Neuronal stem cell (in vitro differentiated cells): ENCODE results near the gene RNF113B.

Experiments used
- DNase-seq: peaks from one replicate; pipeline ENCODE4 v3.0.0-alpha.2; 2013; ENCODE audit warnings: low spot score
- H2AFZ ChIP-seq: one replicate; pipeline ENCODE4 v1.6.1; 2013; ENCODE audit warnings: mild to moderate bottlenecking, low read length, inconsistent platforms
- H2AK5ac ChIP-seq: 2 replicates; pipeline ENCODE4 v1.6.1; 2013; ENCODE audit warnings: low read depth, mild to moderate bottlenecking, inconsistent platforms, low read length, moderate library complexity, mixed read lengths
- H2BK120ac ChIP-seq: 2 replicates; pipeline ENCODE4 v1.6.1; 2013; ENCODE audit warnings: low read depth, mild to moderate bottlenecking, inconsistent platforms, low read length, moderate library complexity, mixed read lengths
- H2BK12ac ChIP-seq: one replicate; pipeline ENCODE4 v1.6.1; 2013; ENCODE audit warnings: low read length, inconsistent platforms
- H2BK15ac ChIP-seq: 2 replicates; pipeline ENCODE4 v1.6.1; 2013; ENCODE audit warnings: mild to moderate bottlenecking, low read length, inconsistent platforms, mixed read lengths
- H2BK5ac ChIP-seq: one replicate; pipeline ENCODE4 v1.6.1; 2013; ENCODE audit warnings: inconsistent platforms, mild to moderate bottlenecking, low read length, moderate library complexity
- H3K14ac ChIP-seq: one replicate; pipeline ENCODE4 v1.6.1; 2013; ENCODE audit warnings: low read length, inconsistent platforms
- H3K18ac ChIP-seq: 2 replicates; pipeline ENCODE4 v1.6.1; 2013; ENCODE audit warnings: low read length, inconsistent platforms
- H3K23ac ChIP-seq: 2 replicates; pipeline ENCODE4 v1.6.1; 2013; ENCODE audit warnings: low read depth, mild to moderate bottlenecking, mixed read lengths, low read length, inconsistent platforms; ENCODE audit not compliant: poor library complexity
- H3K27ac ChIP-seq: replicated peaks from 3 replicates; pipeline ENCODE4 v1.5.1; 2013; ENCODE audit warnings: low read length, inconsistent platforms
- H3K27me3 ChIP-seq, 3 experiments: 2 replicates each; pipeline ENCODE4 v1.6.1; 2013; ENCODE audit warnings: low read length in 3 of 3, mild to moderate bottlenecking in 2 of 3, inconsistent platforms in 1 of 3, low read depth in 1 of 3, mixed read lengths in 1 of 3, moderate library complexity in 1 of 3; ENCODE audit not compliant: control insufficient read depth in 3 of 3, insufficient read depth in 3 of 3
- H3K36me3 ChIP-seq, 2 donors: replicated peaks in 1 of 2; 2 replicates each; pipeline ENCODE4 v1.6.1; 2013; ENCODE audit warnings: low read length in 2 of 2; ENCODE audit not compliant: control insufficient read depth in 2 of 2, insufficient read depth in 2 of 2
- H3K4ac ChIP-seq: 2 replicates; pipeline ENCODE4 v1.6.1; 2013; ENCODE audit warnings: inconsistent platforms, mild to moderate bottlenecking, low read length, moderate library complexity
- H3K4me1 ChIP-seq, 2 donors: 1 replicate in 1 of 2; 2 replicates in 1 of 2; pipeline ENCODE4 v1.6.1; 2013; ENCODE audit warnings: low read length in 2 of 2, low read depth in 1 of 2; ENCODE audit not compliant: control insufficient read depth in 2 of 2, insufficient read depth in 1 of 2
- H3K4me2 ChIP-seq: one replicate; pipeline ENCODE4 v1.6.1; 2013; ENCODE audit warnings: mild to moderate bottlenecking, low read length, inconsistent platforms; ENCODE audit not compliant: insufficient read depth, poor library complexity, severe bottlenecking
- H3K4me3 ChIP-seq, 2 donors: 2 replicates each; pipeline ENCODE4 v1.5.1; 2013; ENCODE audit warnings: low read length in 2 of 2, mild to moderate bottlenecking in 2 of 2, inconsistent platforms in 1 of 2, moderate library complexity in 1 of 2
- H3K79me1 ChIP-seq: one replicate; pipeline ENCODE4 v1.6.1; 2013; ENCODE audit warnings: low read depth, mild to moderate bottlenecking, inconsistent platforms, low read length, moderate library complexity
- H3K9ac ChIP-seq: one replicate; pipeline ENCODE4 v1.6.1; 2013; ENCODE audit warnings: mild to moderate bottlenecking, low read depth, low read length, inconsistent platforms; ENCODE audit not compliant: poor library complexity
- H3K9me3 ChIP-seq, 2 donors: replicated peaks in 1 of 2; 2 replicates each; pipeline versions ENCODE3 to v1.6.1; 2013; ENCODE audit warnings: low read length in 2 of 2, mild to moderate bottlenecking in 2 of 2, inconsistent platforms in 1 of 2, low read depth in 1 of 2, mixed read lengths in 1 of 2, moderate library complexity in 1 of 2; ENCODE audit not compliant: control insufficient read depth in 2 of 2, insufficient read depth in 1 of 2
- H4K8ac ChIP-seq: one replicate; pipeline ENCODE4 v1.6.1; 2013; ENCODE audit warnings: low read depth, mild to moderate bottlenecking, inconsistent platforms, low read length, moderate library complexity
- H4K91ac ChIP-seq: one replicate; pipeline ENCODE4 v1.6.1; 2013; ENCODE audit warnings: low read length, low read depth, mild to moderate bottlenecking, inconsistent platforms; ENCODE audit not compliant: poor library complexity
- WGBS, 2 donors: extraction: QIAGEN DNeasy Blood & Tissue Kit; methylation state at CpG; one replicate each; pipeline ENCODE4 v1.1.7; 2013; ENCODE audit warnings: missing lambda C conversion rate in 2 of 2, mixed read lengths in 1 of 2; ENCODE audit not compliant: insufficient read length in 2 of 2, insufficient replicate concordance in 1 of 2; ENCODE audit errors: extremely low coverage in 2 of 2; 5-methylcytosine and 5-hydroxymethylcytosine counted together

The RNF113B gene

GRCh38 chr13:98189841-98190505 lies 12.9 kb upstream of the RNF113B start:
- no peak overlapping the region for H3K23ac ChIP-seq
- no peak overlapping the region for H2BK15ac ChIP-seq
- H3K18ac ChIP-seq, result no peak overlapping the region
- H3K4me1 ChIP-seq, result no peaks in the 10 kb centered on the region
- H3K27ac ChIP-seq, result no peak overlapping the region
- no CpG with 5 or more reads among the region's 4 CpGs for WGBS, 2 donors
- H3K27me3 ChIP-seq, result no peaks in the 10 kb centered on the region
- H2AFZ ChIP-seq, result no peak overlapping the region
- no peak overlapping the region for H3K9ac ChIP-seq
- H2BK5ac ChIP-seq, result no peak overlapping the region
- H3K9me3 ChIP-seq, result no peaks in the 10 kb centered on the region
- peaks cover 0 to 4% of the 10 kb centered on the region in 2 donors for H3K36me3 ChIP-seq
- H2BK12ac ChIP-seq, result no peak overlapping the region
- H4K8ac ChIP-seq, result no peak overlapping the region
- H3K4me2 ChIP-seq, result no peak overlapping the region
- no peak overlapping the region for H2AK5ac ChIP-seq
- no peak overlapping the region for H4K91ac ChIP-seq
- H2BK120ac ChIP-seq, result no peak overlapping the region
- no peak overlapping the region for H3K14ac ChIP-seq
- DNase-seq, result no peak
- peaks cover 9% of the 10 kb centered on the region for H3K79me1 ChIP-seq
- H3K4ac ChIP-seq, result no peak overlapping the region
- H3K4me3 ChIP-seq, result no peak overlapping the region

- no peaks in the 10 kb centered on the region for H3K27me3 ChIP-seq
- H3K27ac ChIP-seq, result no peak overlapping the region
- H3K9ac ChIP-seq, result peak overlapping the region; percentile 15
- no peak overlapping the region for H3K14ac ChIP-seq
- H4K91ac ChIP-seq, result no peak overlapping the region
- no peak for DNase-seq
- H3K79me1 ChIP-seq, result peaks cover 9% of the 10 kb centered on the region
- no peaks in the 10 kb centered on the region for H3K9me3 ChIP-seq
- H3K18ac ChIP-seq, result peak overlapping the region; percentile 62
- no peak overlapping the region for H3K4me3 ChIP-seq
- H2BK12ac ChIP-seq, result no peak overlapping the region
- H2BK15ac ChIP-seq, result no peak overlapping the region
- H2AK5ac ChIP-seq, result no peak overlapping the region
- H2AFZ ChIP-seq, result no peak overlapping the region
- H3K23ac ChIP-seq, result no peak overlapping the region
- no CpG with 5 or more reads among the region's 14 CpGs for WGBS, 2 donors
- H3K4ac ChIP-seq, result no peak overlapping the region
- H4K8ac ChIP-seq, result no peak overlapping the region
- no peak overlapping the region for H2BK5ac ChIP-seq
- H3K4me2 ChIP-seq, result no peak overlapping the region
- H3K4me1 ChIP-seq, result peaks cover 0 to under 1% of the 10 kb centered on the region in 2 donors
- peaks cover 0 to 4% of the 10 kb centered on the region in 2 donors for H3K36me3 ChIP-seq
- H2BK120ac ChIP-seq, result no peak overlapping the region
Observed at GRCh38 chr13:98188544-98189166, 11.6 kb upstream of the RNF113B start.

GRCh38 chr13:98187965-98188261 lies 10.8 kb upstream of the RNF113B start:
- H2BK5ac ChIP-seq, result no peak overlapping the region
- no peak overlapping the region for H2BK120ac ChIP-seq
- no peak overlapping the region for H2BK12ac ChIP-seq
- H3K4me1 ChIP-seq, result peaks cover 0 to 2% of the 10 kb centered on the region in 2 donors
- no peak overlapping the region for H2BK15ac ChIP-seq
- H3K4me2 ChIP-seq, result no peak overlapping the region
- no peak overlapping the region for H2AK5ac ChIP-seq
- peaks cover 9% of the 10 kb centered on the region for H3K79me1 ChIP-seq
- no peak overlapping the region for H3K4ac ChIP-seq
- H3K9me3 ChIP-seq, result no peaks in the 10 kb centered on the region
- H3K18ac ChIP-seq, result no peak overlapping the region
- no CpG with 5 or more reads among the region's 7 CpGs for WGBS, 2 donors
- H3K23ac ChIP-seq, result no peak overlapping the region
- no peak overlapping the region for H3K27ac ChIP-seq
- no peak overlapping the region for H4K91ac ChIP-seq
- no peak for DNase-seq
- H3K9ac ChIP-seq, result no peak overlapping the region
- H2AFZ ChIP-seq, result no peak overlapping the region
- H3K14ac ChIP-seq, result no peak overlapping the region
- H3K36me3 ChIP-seq, result peaks cover 0 to 4% of the 10 kb centered on the region in 2 donors
- no peak overlapping the region for H3K4me3 ChIP-seq
- H4K8ac ChIP-seq, result no peak overlapping the region
- H3K27me3 ChIP-seq, result no peaks in the 10 kb centered on the region

GRCh38 chr13:98187155-98187964 lies 10.3 kb upstream of the RNF113B start:
- H2BK5ac ChIP-seq, result no peak overlapping the region
- no peak overlapping the region for H3K4ac ChIP-seq
- no peak overlapping the region for H4K8ac ChIP-seq
- H2AFZ ChIP-seq, result no peak overlapping the region
- no peak overlapping the region for H3K23ac ChIP-seq
- no peak overlapping the region for H3K14ac ChIP-seq
- H3K27ac ChIP-seq, result no peak overlapping the region
- H2BK15ac ChIP-seq, result no peak overlapping the region
- H3K4me1 ChIP-seq, result peaks cover 0 to 2% of the 10 kb centered on the region in 2 donors
- no peak overlapping the region for H3K9ac ChIP-seq
- peaks cover 0 to 4% of the 10 kb centered on the region in 2 donors for H3K36me3 ChIP-seq
- H3K27me3 ChIP-seq, result no peaks in the 10 kb centered on the region
- no peak overlapping the region for H4K91ac ChIP-seq
- no peaks in the 10 kb centered on the region for H3K9me3 ChIP-seq
- H3K79me1 ChIP-seq, result peaks cover 9% of the 10 kb centered on the region
- H3K4me3 ChIP-seq, result no peak overlapping the region
- no peak overlapping the region for H2BK12ac ChIP-seq
- no peak overlapping the region for H2AK5ac ChIP-seq
- H3K18ac ChIP-seq, result no peak overlapping the region
- no peak overlapping the region for H2BK120ac ChIP-seq
- no peak overlapping the region for H3K4me2 ChIP-seq
- no peak for DNase-seq
- no CpG with 5 or more reads among the region's 4 CpGs for WGBS, 2 donors
